ENCODE measurements around the gene PITPNM1.
A peak's percentile ranks its signal among the peaks of the same experiment; 100 is the strongest.
"Not testable (repeated sequence)": the region's sequence is repeated elsewhere in the genome, so short reads cannot be mapped to it uniquely, and the experiment has no call there.

The PITPNM1 gene

DNA sequence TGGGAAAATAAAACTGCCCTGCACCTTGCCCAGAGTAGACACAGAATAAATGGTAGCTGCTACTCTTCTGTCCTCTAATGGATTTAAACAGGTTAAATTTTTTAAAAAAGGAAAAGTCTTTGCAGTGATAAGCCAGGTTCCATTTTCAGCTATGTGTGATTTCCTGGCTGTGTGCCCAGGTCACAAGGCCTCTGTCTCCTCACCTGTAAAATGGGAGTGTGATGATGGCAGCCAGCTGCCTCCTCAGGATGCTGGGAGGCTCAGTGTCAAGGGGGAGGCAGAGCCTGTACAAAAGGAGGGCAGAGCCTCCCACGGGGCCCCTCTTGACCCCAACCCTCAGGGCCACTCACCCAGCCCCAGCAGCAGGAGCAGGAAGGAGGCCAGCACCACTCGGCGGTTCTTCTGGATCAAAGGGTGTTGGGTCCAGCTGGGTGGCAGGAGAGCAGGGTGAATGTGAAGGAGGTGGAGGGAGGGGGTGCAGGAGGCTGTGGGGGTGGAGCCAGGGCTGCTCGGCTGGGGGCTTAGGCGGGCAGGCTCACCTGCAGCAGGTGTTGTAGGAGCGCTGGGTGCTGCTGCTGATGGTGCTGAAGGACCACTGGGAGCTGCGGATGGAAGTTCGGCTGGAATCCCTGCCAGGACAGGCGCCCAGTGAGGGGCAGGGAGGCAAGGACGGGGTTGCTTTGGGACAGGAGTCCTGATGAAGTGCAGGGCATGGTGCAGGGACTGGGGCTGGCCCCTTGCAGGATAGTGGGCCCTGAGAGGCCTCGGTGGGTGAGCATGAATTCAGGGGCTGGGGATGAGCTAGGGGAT is 38.0 kb downstream of the PITPNM1 start:
- peak overlapping the region; percentile 96 for H3K27ac ChIP-seq
- POLR2A ChIA-PET (ENCODE audit: low non-redundant PET): interaction anchor here (0.9 to 2.5 kb wide), 5 partner anchors 23 to 129 kb away, joined by 3 to 11 read pairs (median 5); partner anchors contain the start of genes CORO1B, PPP1CA and RPS6KB2
- CTCF ChIA-PET: interaction anchor here (1.9 kb wide), 1 partner anchor 66 kb away, joined by 13 read pairs; the partner anchor contains the start of gene PPP1CA
- DNase-seq (ENCODE audit: low spot score): no peak
- TF ChIP-seq, protein P1, sequence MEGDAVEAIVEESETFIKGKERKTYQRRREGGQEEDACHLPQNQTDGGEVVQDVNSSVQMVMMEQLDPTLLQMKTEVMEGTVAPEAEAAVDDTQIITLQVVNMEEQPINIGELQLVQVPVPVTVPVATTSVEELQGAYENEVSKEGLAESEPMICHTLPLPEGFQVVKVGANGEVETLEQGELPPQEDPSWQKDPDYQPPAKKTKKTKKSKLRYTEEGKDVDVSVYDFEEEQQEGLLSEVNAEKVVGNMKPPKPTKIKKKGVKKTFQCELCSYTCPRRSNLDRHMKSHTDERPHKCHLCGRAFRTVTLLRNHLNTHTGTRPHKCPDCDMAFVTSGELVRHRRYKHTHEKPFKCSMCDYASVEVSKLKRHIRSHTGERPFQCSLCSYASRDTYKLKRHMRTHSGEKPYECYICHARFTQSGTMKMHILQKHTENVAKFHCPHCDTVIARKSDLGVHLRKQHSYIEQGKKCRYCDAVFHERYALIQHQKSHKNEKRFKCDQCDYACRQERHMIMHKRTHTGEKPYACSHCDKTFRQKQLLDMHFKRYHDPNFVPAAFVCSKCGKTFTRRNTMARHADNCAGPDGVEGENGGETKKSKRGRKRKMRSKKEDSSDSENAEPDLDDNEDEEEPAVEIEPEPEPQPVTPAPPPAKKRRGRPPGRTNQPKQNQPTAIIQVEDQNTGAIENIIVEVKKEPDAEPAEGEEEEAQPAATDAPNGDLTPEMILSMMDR (conservative IDR thresholded peaks at IDR 0.05; ENCODE audit: low read depth): no peak

DNA sequence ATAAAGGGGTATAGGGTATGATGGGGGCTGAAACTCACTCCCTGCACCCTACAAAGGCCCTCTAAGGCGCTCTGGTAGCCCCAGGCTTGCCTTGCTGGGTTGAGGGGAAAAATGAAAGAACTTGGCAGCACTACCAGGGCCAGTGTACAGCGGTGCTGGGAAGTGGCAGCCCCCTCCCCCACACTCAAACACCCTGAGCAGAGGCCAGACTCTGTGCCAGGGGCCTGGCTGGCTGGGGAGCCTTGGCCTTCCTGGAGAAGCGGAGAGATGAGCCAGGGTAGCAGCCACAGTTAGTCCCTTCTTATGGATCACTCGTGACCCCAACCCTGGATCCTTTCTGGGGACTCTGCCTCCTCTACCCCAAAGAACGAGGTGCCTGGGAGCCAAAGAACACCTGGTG is 38.8 kb downstream of the PITPNM1 start:
- ChIA-PET CTCF (interaction anchor here (0.6 to 0.7 kb wide), 2 partner anchors 41 to 47 kb away, joined by 3 read pairs; no protein-coding TSS in a partner anchor), POLR2A (ENCODE audit: low non-redundant PET) (no interaction called here)
- TF ChIP-seq, protein P1 (conservative IDR thresholded peaks at IDR 0.05; ENCODE audit: low read depth): no peak
- no peak for DNase-seq (ENCODE audit: low spot score)
- peak overlapping the region; percentile 96 for H3K27ac ChIP-seq

DNA sequence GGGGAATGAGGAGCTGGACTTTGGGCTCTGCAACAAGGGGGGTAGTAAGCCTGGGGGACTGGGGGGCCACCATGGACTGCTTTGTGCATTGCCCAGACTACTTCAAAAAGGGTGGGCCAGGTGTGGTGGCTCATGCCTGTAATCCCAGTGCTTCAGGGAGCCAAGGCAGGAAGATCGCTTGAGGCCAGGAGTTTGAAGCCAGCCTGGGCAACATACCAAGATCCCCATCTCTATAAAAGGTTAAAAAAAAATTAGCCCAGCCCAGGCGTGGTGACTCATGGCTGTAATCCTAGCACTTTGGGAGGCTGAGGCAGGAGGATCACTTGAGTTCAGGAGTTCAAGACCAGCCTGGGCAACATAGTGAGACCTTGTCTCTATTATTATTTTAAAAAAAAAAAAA is 39.6 kb downstream of the PITPNM1 start:
- DNase-seq (ENCODE audit: low spot score): not testable (repeated sequence)
- ChIA-PET POLR2A (ENCODE audit: low non-redundant PET) (interaction anchor here (0.8 kb wide), 1 partner anchor 37 kb away, joined by 3 read pairs; the partner anchor contains the start of gene RPS6KB2), CTCF (interaction anchor here (0.6 to 0.7 kb wide), 5 partner anchors 11 to 121 kb away, joined by 3 read pairs; no protein-coding TSS in a partner anchor)
- H3K27ac ChIP-seq: peak overlapping the region; percentile 96

DNA sequence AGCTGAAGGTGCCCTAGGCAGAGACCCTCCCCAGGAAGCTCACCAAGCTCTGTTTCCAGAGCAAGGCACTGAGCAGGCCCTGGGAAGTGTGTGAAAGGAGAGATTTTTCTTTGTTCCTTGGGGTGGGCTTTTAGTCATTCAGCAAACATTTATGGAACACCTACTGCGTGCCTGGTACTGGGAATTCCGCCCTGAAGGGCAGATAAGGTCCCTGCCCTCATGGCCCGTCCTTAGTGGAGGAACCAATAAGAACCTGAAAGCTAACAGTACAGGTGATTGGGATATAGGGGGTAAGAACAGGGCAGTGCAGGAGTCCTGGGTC is 40.0 kb downstream of the PITPNM1 start:
- CTCF ChIA-PET: interaction anchor here (0.6 to 0.7 kb wide), 3 partner anchors 12 to 121 kb away, joined by 3 read pairs; no protein-coding TSS in a partner anchor
- TF ChIP-seq, protein P1 (conservative IDR thresholded peaks at IDR 0.05; ENCODE audit: low read depth): no peak
- POLR2A ChIA-PET (ENCODE audit: low non-redundant PET): interaction anchor here (0.5 to 0.8 kb wide), 2 partner anchors 24 to 37 kb away, joined by 3 read pairs; partner anchors contain the start of gene RPS6KB2
- no peak for DNase-seq (ENCODE audit: low spot score)
- peak overlapping the region; percentile 96 for H3K27ac ChIP-seq

DNA sequence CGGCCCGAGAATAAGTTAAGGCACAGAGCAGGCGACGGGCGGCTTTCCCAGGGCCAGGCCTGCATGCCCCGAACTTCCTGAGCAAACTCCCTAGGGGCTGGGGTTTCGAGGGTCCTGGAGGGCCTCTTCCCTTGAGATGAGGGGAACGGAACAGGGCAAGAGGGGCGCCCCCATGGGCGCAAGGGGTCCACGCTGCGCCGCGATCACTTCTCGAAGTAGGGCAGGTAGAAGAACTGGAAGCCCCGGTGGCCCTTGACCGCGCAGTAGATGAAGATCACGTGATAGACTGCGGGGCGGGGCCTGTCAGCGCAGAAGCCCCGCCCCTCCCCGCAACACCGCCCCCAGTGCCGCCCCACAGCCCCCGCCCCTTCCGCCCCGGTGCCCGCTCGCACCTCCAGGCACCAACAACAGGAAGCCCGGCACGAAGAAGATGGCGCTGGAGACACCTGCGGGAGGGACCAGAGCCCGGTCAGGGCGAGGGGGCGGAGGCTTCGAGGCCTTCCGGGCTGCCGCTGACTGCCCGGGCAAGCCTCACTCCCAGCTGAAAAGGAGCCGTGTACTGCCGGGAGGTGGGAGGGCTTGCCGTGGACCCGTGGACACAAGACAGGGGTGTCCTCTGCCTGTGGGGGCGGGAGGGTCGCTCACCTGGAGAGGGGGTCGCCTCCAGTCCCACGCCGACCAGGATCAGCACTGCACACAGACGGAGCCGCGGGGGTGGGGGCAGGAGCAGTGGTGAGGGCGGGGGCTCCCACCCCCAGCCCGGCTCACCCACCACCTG is 40.6 kb downstream of the PITPNM1 start:
- ChIA-PET POLR2A (ENCODE audit: low non-redundant PET) (interaction anchor here (0.5 to 0.8 kb wide), 2 partner anchors 24 to 36 kb away, joined by 3 read pairs; partner anchors contain the start of gene RPS6KB2), CTCF (interaction anchor here (0.6 kb wide), 1 partner anchor 120 kb away, joined by 3 read pairs; no protein-coding TSS in a partner anchor)
- peak overlapping the region; percentile 96 for H3K27ac ChIP-seq
- TF ChIP-seq, protein P1 (conservative IDR thresholded peaks at IDR 0.05; ENCODE audit: low read depth): no peak
- DNase-seq (ENCODE audit: low spot score): peak; percentile 90

DNA sequence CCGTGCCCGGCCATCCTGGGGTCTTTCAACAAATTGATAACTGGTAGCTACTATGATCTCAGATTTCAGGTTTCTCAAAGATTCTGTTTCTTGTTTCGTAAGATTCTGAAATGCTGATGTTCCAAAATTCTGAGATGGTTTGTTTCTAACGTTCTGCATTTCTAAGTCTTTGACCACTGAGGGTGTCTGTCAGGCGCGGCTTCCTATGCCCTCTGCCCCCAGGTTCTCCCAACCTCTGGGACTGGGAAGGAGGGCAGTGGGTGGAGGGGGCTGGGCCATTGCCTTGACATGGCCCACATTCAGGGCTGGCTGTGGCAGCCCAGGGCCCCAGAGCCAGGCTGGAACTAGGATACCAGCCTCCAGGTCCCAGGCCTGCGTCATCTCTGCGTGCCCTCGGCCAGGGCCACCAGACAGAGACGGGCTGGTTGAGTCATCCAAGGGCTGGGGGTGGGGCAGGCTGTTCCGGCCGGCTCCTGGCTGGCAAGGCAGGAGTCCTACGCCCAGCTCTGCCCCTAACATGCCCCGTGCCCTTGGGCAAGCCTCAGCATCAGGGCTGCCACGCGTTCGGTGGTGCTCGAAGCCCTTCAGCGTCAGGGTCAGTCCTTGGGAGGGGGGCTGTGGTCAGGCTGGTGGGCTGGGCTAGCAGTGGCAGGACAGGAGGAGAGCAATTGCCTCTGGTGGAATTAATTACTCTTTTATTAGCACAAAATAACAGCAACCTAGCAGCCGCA is 41.3 kb downstream of the PITPNM1 start:
- CTCF ChIA-PET: no interaction called here
- DNase-seq (ENCODE audit: low spot score): peak; percentile 85
- POLR2A ChIA-PET (ENCODE audit: low non-redundant PET): interaction anchor here (0.5 to 0.9 kb wide), 2 partner anchors 17 to 33 kb away, joined by 3 read pairs; no protein-coding TSS in a partner anchor

More for the DNA sequence above, 41.3 kb downstream of the PITPNM1 start:
- TF ChIP-seq, protein P1 (conservative IDR thresholded peaks at IDR 0.05; ENCODE audit: low read depth): no peak
- peak overlapping the region; percentile 96 for H3K27ac ChIP-seq

Measured in RWPE1 (cell line).